K562 (cell line): ENCODE measurements around the gene MCCD1. TPM values are rescaled to one million over a fixed set of nuclear protein-coding genes. Genes with fewer than 3 reads are reported as not detected.
A peak's percentile ranks its signal among the peaks of the same experiment; 100 is the strongest.

Source experiments
- CBX2 ChIP-seq: fragments of 200-600 bp; sonication (generic); IDR thresholded peaks from one replicate; pipeline ENCODE4 v1.6.1; 2012; ENCODE audit warnings: mild to moderate bottlenecking, low read length, inconsistent platforms; ENCODE audit not compliant: insufficient read depth, poor library complexity, severe bottlenecking
- CBX3 ChIP-seq, 2 experiments: IDR thresholded peaks; 1 replicate in 1 of 2; 2 replicates in 1 of 2; pipeline ENCODE4 v1.6.1; 2012; ENCODE audit warnings: inconsistent platforms in 2 of 2, low read length in 2 of 2, borderline replicate concordance in 1 of 2, control low read depth in 1 of 2
- CC2D1A ChIP-seq: fragments of 450-650 bp; IDR thresholded peaks from 2 replicates; pipeline ENCODE4 v1.6.1; 2017; ENCODE audit warnings: mild to moderate bottlenecking
- FOXM1 ChIP-seq, 2 experiments: fragments of 450-650 bp in 1 of 2; sonication (generic) in 1 of 2; formaldehyde crosslinking in 1 of 2; IDR thresholded peaks; 2 replicates each; pipeline versions ENCODE4 v1.6.1 to v1.9.0; 2017 to 2022; ENCODE audit warnings: low read depth in 2 of 2, mild to moderate bottlenecking in 2 of 2, missing genetic modification reagents in 1 of 2, moderate library complexity in 1 of 2
- SMARCE1 ChIP-seq: fragments of 450-650 bp; IDR thresholded peaks from 2 replicates; pipeline ENCODE4 v1.7.1; 2016; ENCODE audit warnings: mild to moderate bottlenecking
- SMC3 ChIP-seq: conservative IDR thresholded peaks from 2 replicates; pipeline ENCODE4 v1.6.1; 2011; ENCODE audit warnings: low read depth, low read length, improper control_type of control experiment; ENCODE audit not compliant: insufficient read depth
- SREBF2 ChIP-seq: sonication (generic); formaldehyde crosslinking; IDR thresholded peaks from 2 replicates; pipeline ENCODE4 v1.4.0; 2020; ENCODE audit warnings: mild to moderate bottlenecking, missing genetic modification reagents
- TBL1XR1 ChIP-seq, 2 experiments: IDR thresholded peaks; 2 replicates each; pipeline ENCODE4 v1.6.1; 2012; ENCODE audit warnings: improper control_type of control experiment in 2 of 2, low read length in 2 of 2, mild to moderate bottlenecking in 1 of 2
- TEAD4 ChIP-seq, 2 experiments: sonication (generic) in 1 of 2; formaldehyde crosslinking in 1 of 2; IDR thresholded peaks; 2 replicates each; pipeline versions ENCODE4 v1.6.1 to v1.8.0; 2012 to 2022; ENCODE audit warnings: borderline replicate concordance in 1 of 2, inconsistent platforms in 1 of 2, low read length in 1 of 2, mild to moderate bottlenecking in 1 of 2, missing genetic modification reagents in 1 of 2
- YBX1 ChIP-seq: fragments of 450-650 bp; IDR thresholded peaks from 2 replicates; pipeline ENCODE4 v1.7.1; 2016; ENCODE audit warnings: mild to moderate bottlenecking
- ZKSCAN3 ChIP-seq: fragments of 250-450 bp; sonication (Bioruptor Pico); IDR thresholded peaks from 2 replicates; pipeline ENCODE4 v1.4.0; 2020
- ZNF785 ChIP-seq: fragments of 250-450 bp; sonication (Bioruptor Pico); IDR thresholded peaks from 2 replicates; pipeline ENCODE4 v1.4.0; 2020; ENCODE audit warnings: mild to moderate bottlenecking
- ZNF79 ChIP-seq: fragments of 250-450 bp; sonication (Bioruptor Pico); IDR thresholded peaks from 2 replicates; pipeline ENCODE4 v1.4.0; 2020; ENCODE audit warnings: low read depth, mild to moderate bottlenecking, moderate library complexity
- polyA plus RNA-seq, 8 experiments: library from polyadenylated mRNA; depleted of rRNA in 4 of 8; stranded (reverse) in 5 of 8; unstranded in 3 of 8; fragments of >200 nt; fragmentation: Nextera tagmentation in 2 of 8; fragmentation: Illumina TruSeq in 1 of 8; extraction: Ambion mirVana in 2 of 8; extraction: Trizol in 1 of 8; gene quantifications; 2 replicates each; pipeline versions ENCODE4 v1.2.1 to v1.2.3, GENCODE V29; 2011 to 2014; ENCODE audit warnings: inconsistent platforms in 1 of 8, missing spikeins in 1 of 8
- total RNA-seq, 7 experiments: library from RNA; depleted of rRNA in 6 of 7; stranded (reverse); fragments of >200 nt in 6 of 7; fragmentation: Illumina TruSeq in 2 of 7; extraction: Trizol in 2 of 7; gene quantifications; 2 replicates each; pipeline versions ENCODE4 v1.2.1 to v1.2.3, GENCODE V29; 2011 to 2021; ENCODE audit warnings: low replicate concordance in 1 of 7
- TF ChIP-seq, protein P1 (sequence below): IDR thresholded peaks from 3 replicates; pipeline ENCODE4 v1.6.1; 2011; ENCODE audit warnings: borderline replicate concordance, mild to moderate bottlenecking, moderate library complexity; ENCODE audit not compliant: insufficient read length; ENCODE audit errors: extremely low read depth
- TF ChIP-seq, protein P2 (sequence below), 3 experiments: fragments of 200-800 bp in 1 of 3; fragments of 250-450 bp in 1 of 3; fragments of 450-650 bp in 1 of 3; sonication (Bioruptor Pico) in 1 of 3; sonication (Bioruptor generic) in 1 of 3; formaldehyde crosslinking in 1 of 3; IDR thresholded peaks; 2 replicates each; pipeline versions ENCODE4 v1.6.1 to v1.8.0; 2016 to 2022; ENCODE audit warnings: mild to moderate bottlenecking in 2 of 3, missing genetic modification characterization in 2 of 3, missing compliant biosample characterization in 1 of 3, moderate library complexity in 1 of 3
- TF ChIP-seq, protein P3 (sequence below): fragments of 250-450 bp; sonication (Bioruptor Pico); IDR thresholded peaks from 2 replicates; pipeline ENCODE4 v1.4.0; 2020; ENCODE audit warnings: mild to moderate bottlenecking
- TF ChIP-seq, protein P4 (sequence below): fragments of 250-450 bp; sonication (Bioruptor Pico); IDR thresholded peaks from 2 replicates; pipeline ENCODE4 v1.5.0; 2021

Gene MCCD1
- total and polyA plus RNA-seq, 9 of the 15 experiments (the other 6 are each of a cell fraction or from before 2014, with no cell fraction given): not detected

DNA sequence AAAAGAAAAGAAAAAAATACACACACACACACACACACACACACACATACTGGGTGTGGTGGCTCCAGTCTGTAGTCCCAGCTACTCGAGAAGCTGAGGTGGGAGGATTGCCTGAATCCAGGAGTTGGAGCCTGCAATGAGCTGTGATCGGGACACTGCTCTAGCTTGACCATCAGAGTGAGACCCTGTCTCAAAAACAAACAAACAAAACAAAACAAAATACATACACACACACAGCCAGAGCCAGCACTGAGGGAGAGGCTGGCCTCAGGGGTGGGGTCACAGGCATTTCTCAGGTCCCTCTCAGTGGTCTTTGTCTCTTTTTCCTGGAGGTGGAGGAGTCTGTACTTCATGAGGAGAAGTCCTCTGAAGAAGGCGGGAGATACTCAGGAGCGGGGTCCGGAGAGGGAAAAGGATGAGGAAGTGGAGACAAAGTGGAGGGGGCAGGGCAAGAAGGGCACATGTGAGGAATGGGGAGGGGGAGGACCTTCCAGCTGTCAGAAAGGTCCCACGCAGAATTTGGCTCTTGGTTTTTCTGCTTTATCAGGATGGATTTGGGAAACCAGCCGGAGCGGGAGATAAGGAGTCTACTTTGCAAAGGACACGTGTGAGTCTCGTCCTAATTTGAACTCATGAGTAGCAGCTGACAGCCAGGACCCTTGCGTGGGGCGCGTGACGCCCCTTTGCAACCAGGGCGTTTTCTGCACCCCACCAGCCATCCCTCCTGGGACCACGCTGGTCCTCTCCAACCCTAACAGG lies 38.5 kb upstream of the MCCD1 start (continued):
- TF ChIP-seq, protein P1, sequence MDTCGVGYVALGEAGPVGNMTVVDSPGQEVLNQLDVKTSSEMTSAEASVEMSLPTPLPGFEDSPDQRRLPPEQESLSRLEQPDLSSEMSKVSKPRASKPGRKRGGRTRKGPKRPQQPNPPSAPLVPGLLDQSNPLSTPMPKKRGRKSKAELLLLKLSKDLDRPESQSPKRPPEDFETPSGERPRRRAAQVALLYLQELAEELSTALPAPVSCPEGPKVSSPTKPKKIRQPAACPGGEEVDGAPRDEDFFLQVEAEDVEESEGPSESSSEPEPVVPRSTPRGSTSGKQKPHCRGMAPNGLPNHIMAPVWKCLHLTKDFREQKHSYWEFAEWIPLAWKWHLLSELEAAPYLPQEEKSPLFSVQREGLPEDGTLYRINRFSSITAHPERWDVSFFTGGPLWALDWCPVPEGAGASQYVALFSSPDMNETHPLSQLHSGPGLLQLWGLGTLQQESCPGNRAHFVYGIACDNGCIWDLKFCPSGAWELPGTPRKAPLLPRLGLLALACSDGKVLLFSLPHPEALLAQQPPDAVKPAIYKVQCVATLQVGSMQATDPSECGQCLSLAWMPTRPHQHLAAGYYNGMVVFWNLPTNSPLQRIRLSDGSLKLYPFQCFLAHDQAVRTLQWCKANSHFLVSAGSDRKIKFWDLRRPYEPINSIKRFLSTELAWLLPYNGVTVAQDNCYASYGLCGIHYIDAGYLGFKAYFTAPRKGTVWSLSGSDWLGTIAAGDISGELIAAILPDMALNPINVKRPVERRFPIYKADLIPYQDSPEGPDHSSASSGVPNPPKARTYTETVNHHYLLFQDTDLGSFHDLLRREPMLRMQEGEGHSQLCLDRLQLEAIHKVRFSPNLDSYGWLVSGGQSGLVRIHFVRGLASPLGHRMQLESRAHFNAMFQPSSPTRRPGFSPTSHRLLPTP: no peak
- TF ChIP-seq CBX3 (IDR thresholded peaks at IDR 0.05; ENCODE audit: borderline replicate concordance in 1 of 2, low read length in 2 of 2) (no peak), SREBF2 (CRISPR knock-in tag) (no peak), CBX2 (no peak), YBX1 (no peak), TEAD4 (IDR thresholded peaks at IDR 0.05; ENCODE audit: low read length) (peak; percentile 78; the same call in 1 of the 2 replicates), TEAD4 (CRISPR knock-in tag; IDR thresholded peaks at IDR 0.05; ENCODE audit: borderline replicate concordance) (no peak), FOXM1 (IDR thresholded peaks at IDR 0.05; ENCODE audit: low read depth) (no peak), FOXM1 (CRISPR knock-in tag; IDR thresholded peaks at IDR 0.05; ENCODE audit: low read depth) (no peak), ZKSCAN3 (CRISPR knock-in tag) (no peak), TBL1XR1 (IDR thresholded peaks at IDR 0.05; ENCODE audit: low read length in 2 of 2) (0 out of 4 replicates have a peak, but pooled peaks of 1 of the 2 experiments have one; percentile 56), ZNF79 (CRISPR knock-in tag) (no peak), SMARCE1 (peak; percentile 73), CC2D1A (no peak), ZNF785 (CRISPR knock-in tag) (no peak), SMC3 (no peak)
- TF ChIP-seq, protein P2, sequence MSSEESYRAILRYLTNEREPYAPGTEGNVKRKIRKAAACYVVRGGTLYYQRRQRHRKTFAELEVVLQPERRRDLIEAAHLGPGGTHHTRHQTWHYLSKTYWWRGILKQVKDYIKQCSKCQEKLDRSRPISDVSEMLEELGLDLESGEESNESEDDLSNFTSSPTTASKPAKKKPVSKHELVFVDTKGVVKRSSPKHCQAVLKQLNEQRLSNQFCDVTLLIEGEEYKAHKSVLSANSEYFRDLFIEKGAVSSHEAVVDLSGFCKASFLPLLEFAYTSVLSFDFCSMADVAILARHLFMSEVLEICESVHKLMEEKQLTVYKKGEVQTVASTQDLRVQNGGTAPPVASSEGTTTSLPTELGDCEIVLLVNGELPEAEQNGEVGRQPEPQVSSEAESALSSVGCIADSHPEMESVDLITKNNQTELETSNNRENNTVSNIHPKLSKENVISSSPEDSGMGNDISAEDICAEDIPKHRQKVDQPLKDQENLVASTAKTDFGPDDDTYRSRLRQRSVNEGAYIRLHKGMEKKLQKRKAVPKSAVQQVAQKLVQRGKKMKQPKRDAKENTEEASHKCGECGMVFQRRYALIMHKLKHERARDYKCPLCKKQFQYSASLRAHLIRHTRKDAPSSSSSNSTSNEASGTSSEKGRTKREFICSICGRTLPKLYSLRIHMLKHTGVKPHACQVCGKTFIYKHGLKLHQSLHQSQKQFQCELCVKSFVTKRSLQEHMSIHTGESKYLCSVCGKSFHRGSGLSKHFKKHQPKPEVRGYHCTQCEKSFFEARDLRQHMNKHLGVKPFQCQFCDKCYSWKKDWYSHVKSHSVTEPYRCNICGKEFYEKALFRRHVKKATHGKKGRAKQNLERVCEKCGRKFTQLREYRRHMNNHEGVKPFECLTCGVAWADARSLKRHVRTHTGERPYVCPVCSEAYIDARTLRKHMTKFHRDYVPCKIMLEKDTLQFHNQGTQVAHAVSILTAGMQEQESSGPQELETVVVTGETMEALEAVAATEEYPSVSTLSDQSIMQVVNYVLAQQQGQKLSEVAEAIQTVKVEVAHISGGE (CRISPR knock-in tag; IDR thresholded peaks at IDR 0.05): peak in 1 of 3 experiments; percentile 43; a peak in 1 of 6 replicates
- TF ChIP-seq, protein P3, sequence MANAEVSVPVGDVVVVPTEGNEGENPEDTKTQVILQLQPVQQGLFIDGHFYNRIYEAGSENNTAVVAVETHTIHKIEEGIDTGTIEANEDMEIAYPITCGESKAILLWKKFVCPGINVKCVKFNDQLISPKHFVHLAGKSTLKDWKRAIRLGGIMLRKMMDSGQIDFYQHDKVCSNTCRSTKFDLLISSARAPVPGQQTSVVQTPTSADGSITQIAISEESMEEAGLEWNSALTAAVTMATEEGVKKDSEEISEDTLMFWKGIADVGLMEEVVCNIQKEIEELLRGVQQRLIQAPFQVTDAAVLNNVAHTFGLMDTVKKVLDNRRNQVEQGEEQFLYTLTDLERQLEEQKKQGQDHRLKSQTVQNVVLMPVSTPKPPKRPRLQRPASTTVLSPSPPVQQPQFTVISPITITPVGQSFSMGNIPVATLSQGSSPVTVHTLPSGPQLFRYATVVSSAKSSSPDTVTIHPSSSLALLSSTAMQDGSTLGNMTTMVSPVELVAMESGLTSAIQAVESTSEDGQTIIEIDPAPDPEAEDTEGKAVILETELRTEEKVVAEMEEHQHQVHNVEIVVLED: no peak
- TF ChIP-seq, protein P4, sequence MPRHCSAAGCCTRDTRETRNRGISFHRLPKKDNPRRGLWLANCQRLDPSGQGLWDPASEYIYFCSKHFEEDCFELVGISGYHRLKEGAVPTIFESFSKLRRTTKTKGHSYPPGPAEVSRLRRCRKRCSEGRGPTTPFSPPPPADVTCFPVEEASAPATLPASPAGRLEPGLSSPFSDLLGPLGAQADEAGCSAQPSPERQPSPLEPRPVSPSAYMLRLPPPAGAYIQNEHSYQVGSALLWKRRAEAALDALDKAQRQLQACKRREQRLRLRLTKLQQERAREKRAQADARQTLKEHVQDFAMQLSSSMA (CRISPR knock-in tag): no peak
